Stimulated activated CD4-positive, alpha-beta T cell treated with anti-CD3 and anti-CD28 coated beads, Interleukin-1b, Interleukin-23, amount 100 ng/mL, for 24 hours (primary cell): Measurements from ENCODE around the gene CSRNP3.
"Not testable (repeated sequence)": the region's sequence is repeated elsewhere in the genome, so short reads cannot be mapped to it uniquely, and the experiment has no call there.

Experiments used
- DNase-seq, 4 experiments: peaks; one replicate each; pipeline ENCODE4 v3.0.0-alpha.2; 2020; ENCODE audit warnings: low read depth in 4 of 4, low spot score in 1 of 4

Gene CSRNP3

GRCh38 chr2:165584126-165584654, 114.7 kb downstream of the CSRNP3 start:
- no peak for DNase-seq

- no peak for DNase-seq
Observed at GRCh38 chr2:165586019-165586418, 116.5 kb downstream of the CSRNP3 start.

- DNase-seq: no peak
Observed at GRCh38 chr2:165587335-165587938, 117.9 kb downstream of the CSRNP3 start.

GRCh38 chr2:165590999-165591398, 121.5 kb downstream of the CSRNP3 start:
- not testable (repeated sequence) for DNase-seq

- DNase-seq: no peak
Observed at GRCh38 chr2:165593081-165593480, 123.6 kb downstream of the CSRNP3 start.

- no peak for DNase-seq
Observed at GRCh38 chr2:165594231-165594934, 124.9 kb downstream of the CSRNP3 start.

GRCh38 chr2:165594935-165595255, 125.4 kb downstream of the CSRNP3 start:
- no peak for DNase-seq

- DNase-seq: no peak
Observed at GRCh38 chr2:165596788-165597187, 127.3 kb downstream of the CSRNP3 start.

GRCh38 chr2:165601065-165601830, 131.8 kb downstream of the CSRNP3 start:
- no peak for DNase-seq

- DNase-seq: no peak
Observed at GRCh38 chr2:165601928-165602521, 132.5 kb downstream of the CSRNP3 start.

- no peak for DNase-seq
Observed at GRCh38 chr2:165609672-165610071, 140.2 kb downstream of the CSRNP3 start.

- DNase-seq: no peak
Observed at GRCh38 chr2:165610591-165611029, 141.1 kb downstream of the CSRNP3 start.

- no peak for DNase-seq
Observed at GRCh38 chr2:165617741-165618481, 148.4 kb downstream of the CSRNP3 start.

GRCh38 chr2:165618806-165619205, 149.3 kb downstream of the CSRNP3 start:
- no peak for DNase-seq

- no peak for DNase-seq
Observed at GRCh38 chr2:165621086-165621560, 151.6 kb downstream of the CSRNP3 start.

- DNase-seq: no peak
Observed at GRCh38 chr2:165623161-165623560, 153.7 kb downstream of the CSRNP3 start.

- DNase-seq: no peak
Observed at GRCh38 chr2:165623783-165624469, 154.4 kb downstream of the CSRNP3 start.

GRCh38 chr2:165624470-165624800, 154.9 kb downstream of the CSRNP3 start:
- no peak for DNase-seq

GRCh38 chr2:165627470-165627869, 158.0 kb downstream of the CSRNP3 start:
- no peak for DNase-seq

- no peak for DNase-seq
Observed at GRCh38 chr2:165629776-165630175, 160.3 kb downstream of the CSRNP3 start.
